Measurements from ENCODE around the gene CTXN1.
"Not testable (repeated sequence)": the region's sequence is repeated elsewhere in the genome, so short reads cannot be mapped to it uniquely, and the experiment has no call there.

The CTXN1 gene

GRCh38 chr19:7897292-7897691 lies 28.6 kb downstream of the CTXN1 start:
- Histone ChIP-seq H3K9me3 (ENCODE audit: control insufficient read depth, insufficient read depth, low read length) (no peaks in the 10 kb centered on the region), H3K36me3 (ENCODE audit: control insufficient read depth, insufficient read depth, low read length) (no peaks in the 10 kb centered on the region), H3K4me3 (ENCODE audit: low read length) (no peak overlapping the region), H3K27ac (ENCODE audit: low read length) (no peak overlapping the region), H3K4me1 (ENCODE audit: control insufficient read depth, insufficient read depth, low read length) (no peaks in the 10 kb centered on the region), H3K27me3 (ENCODE audit: control insufficient read depth, insufficient read depth, low read length) (no peaks in the 10 kb centered on the region)
- WGBS (ENCODE audit: insufficient coverage, insufficient read length): no CpG with 5 or more reads among the region's 11 CpGs
- no peak for DNase-seq (ENCODE audit: low read depth, low spot score)

- WGBS (ENCODE audit: insufficient coverage, insufficient read length): no CpG with 5 or more reads among the region's 13 CpGs
- H3K36me3 ChIP-seq (ENCODE audit: control insufficient read depth, insufficient read depth, low read length): no peaks in the 10 kb centered on the region
- no peak overlapping the region for H3K27ac ChIP-seq (ENCODE audit: low read length)
- H3K4me1 ChIP-seq (ENCODE audit: control insufficient read depth, insufficient read depth, low read length): no peaks in the 10 kb centered on the region
- H3K4me3 ChIP-seq (ENCODE audit: low read length): no peak overlapping the region
- no peak for DNase-seq (ENCODE audit: low read depth, low spot score)
- no peaks in the 10 kb centered on the region for H3K9me3 ChIP-seq (ENCODE audit: control insufficient read depth, insufficient read depth, low read length)
- H3K27me3 ChIP-seq (ENCODE audit: control insufficient read depth, insufficient read depth, low read length): no peaks in the 10 kb centered on the region
Observed at GRCh38 chr19:7895565-7895964, 30.4 kb downstream of the CTXN1 start.

GRCh38 chr19:7894612-7895309 lies 31.2 kb downstream of the CTXN1 start:
- Histone ChIP-seq H3K27ac (ENCODE audit: low read length) (no peak overlapping the region), H3K27me3 (ENCODE audit: control insufficient read depth, insufficient read depth, low read length) (no peaks in the 10 kb centered on the region), H3K4me3 (ENCODE audit: low read length) (no peak overlapping the region), H3K9me3 (ENCODE audit: control insufficient read depth, insufficient read depth, low read length) (no peaks in the 10 kb centered on the region), H3K36me3 (ENCODE audit: control insufficient read depth, insufficient read depth, low read length) (no peaks in the 10 kb centered on the region), H3K4me1 (ENCODE audit: control insufficient read depth, insufficient read depth, low read length) (no peaks in the 10 kb centered on the region)
- DNase-seq (ENCODE audit: low read depth, low spot score): no peak
- no CpG with 5 or more reads among the region's 18 CpGs for WGBS (ENCODE audit: insufficient coverage, insufficient read length)

- not testable (repeated sequence) for H3K27ac ChIP-seq (ENCODE audit: low read length); DNase-seq (ENCODE audit: low read depth, low spot score); H3K4me3 ChIP-seq (ENCODE audit: low read length); H3K36me3 ChIP-seq (ENCODE audit: control insufficient read depth, insufficient read depth, low read length); H3K4me1 ChIP-seq (ENCODE audit: control insufficient read depth, insufficient read depth, low read length); H3K27me3 ChIP-seq (ENCODE audit: control insufficient read depth, insufficient read depth, low read length); H3K9me3 ChIP-seq (ENCODE audit: control insufficient read depth, insufficient read depth, low read length)
- WGBS (ENCODE audit: insufficient coverage, insufficient read length): no CpG with 5 or more reads among the region's 18 CpGs
Observed at GRCh38 chr19:7893362-7894101, 32.4 kb downstream of the CTXN1 start.

- WGBS (ENCODE audit: insufficient coverage, insufficient read length): no CpG with 5 or more reads among the region's 8 CpGs
- H3K36me3 ChIP-seq (ENCODE audit: control insufficient read depth, insufficient read depth, low read length): no peaks in the 10 kb centered on the region
- H3K27ac ChIP-seq (ENCODE audit: low read length): no peak overlapping the region
- no peaks in the 10 kb centered on the region for H3K4me1 ChIP-seq (ENCODE audit: control insufficient read depth, insufficient read depth, low read length)
- no peaks in the 10 kb centered on the region for H3K9me3 ChIP-seq (ENCODE audit: control insufficient read depth, insufficient read depth, low read length)
- DNase-seq (ENCODE audit: low read depth, low spot score): no peak
- no peaks in the 10 kb centered on the region for H3K27me3 ChIP-seq (ENCODE audit: control insufficient read depth, insufficient read depth, low read length)
- H3K4me3 ChIP-seq (ENCODE audit: low read length): peak overlapping the region; percentile 74; the same call in 1 of the 2 replicates
Observed at GRCh38 chr19:7888826-7889217, 37.1 kb downstream of the CTXN1 start.

GRCh38 chr19:7888145-7888825 lies 37.6 kb downstream of the CTXN1 start, which contains the start of gene LRRC8E:
Gene LRRC8E, plus strand, starts transcription at chr19:7888510. Its CDS starts 7,094 bp downstream, at chr19:7895604.
- Histone ChIP-seq H3K4me3 (ENCODE audit: low read length) (peak within 1 kb of the TSS; percentile 74), H3K36me3 (ENCODE audit: control insufficient read depth, insufficient read depth, low read length) (no peaks in the 10 kb centered on the region), H3K27me3 (ENCODE audit: control insufficient read depth, insufficient read depth, low read length) (no peaks in the 10 kb centered on the region), H3K9me3 (ENCODE audit: control insufficient read depth, insufficient read depth, low read length) (no peaks in the 10 kb centered on the region), H3K27ac (ENCODE audit: low read length) (no peak within 1 kb of the TSS), H3K4me1 (ENCODE audit: control insufficient read depth, insufficient read depth, low read length) (no peaks in the 10 kb centered on the region)
- DNase-seq (ENCODE audit: low read depth, low spot score): no peak
- no CpG with 5 or more reads among the region's 53 CpGs for WGBS (ENCODE audit: insufficient coverage, insufficient read length)

- Histone ChIP-seq H3K9me3 (ENCODE audit: control insufficient read depth, insufficient read depth, low read length) (no peaks in the 10 kb centered on the region), H3K4me3 (ENCODE audit: low read length) (no peak overlapping the region), H3K27ac (ENCODE audit: low read length) (no peak overlapping the region), H3K27me3 (ENCODE audit: control insufficient read depth, insufficient read depth, low read length) (no peaks in the 10 kb centered on the region), H3K36me3 (ENCODE audit: control insufficient read depth, insufficient read depth, low read length) (no peaks in the 10 kb centered on the region), H3K4me1 (ENCODE audit: control insufficient read depth, insufficient read depth, low read length) (no peaks in the 10 kb centered on the region)
- no peak for DNase-seq (ENCODE audit: low read depth, low spot score)
- WGBS (ENCODE audit: insufficient coverage, insufficient read length): no CpG with 5 or more reads among the region's 16 CpGs
Observed at GRCh38 chr19:7887408-7888144, 38.4 kb downstream of the CTXN1 start.

- no peak overlapping the region for H3K27ac ChIP-seq (ENCODE audit: low read length)
- no peaks in the 10 kb centered on the region for H3K27me3 ChIP-seq (ENCODE audit: control insufficient read depth, insufficient read depth, low read length)
- H3K4me1 ChIP-seq (ENCODE audit: control insufficient read depth, insufficient read depth, low read length): no peaks in the 10 kb centered on the region
- DNase-seq (ENCODE audit: low read depth, low spot score): no peak
- H3K9me3 ChIP-seq (ENCODE audit: control insufficient read depth, insufficient read depth, low read length): no peaks in the 10 kb centered on the region
- WGBS (ENCODE audit: insufficient coverage, insufficient read length): no CpG with 5 or more reads among the region's 8 CpGs
- H3K4me3 ChIP-seq (ENCODE audit: low read length): no peak overlapping the region
- no peaks in the 10 kb centered on the region for H3K36me3 ChIP-seq (ENCODE audit: control insufficient read depth, insufficient read depth, low read length)
Observed at GRCh38 chr19:7885818-7886217, 40.1 kb downstream of the CTXN1 start.

GRCh38 chr19:7883796-7884570 lies 42.0 kb downstream of the CTXN1 start:
- no peaks in the 10 kb centered on the region for H3K9me3 ChIP-seq (ENCODE audit: control insufficient read depth, insufficient read depth, low read length)
- DNase-seq (ENCODE audit: low read depth, low spot score): no peak
- H3K4me1 ChIP-seq (ENCODE audit: control insufficient read depth, insufficient read depth, low read length): no peaks in the 10 kb centered on the region
- H3K27me3 ChIP-seq (ENCODE audit: control insufficient read depth, insufficient read depth, low read length): no peaks in the 10 kb centered on the region
- no CpG with 5 or more reads among the region's 2 CpGs for WGBS (ENCODE audit: insufficient coverage, insufficient read length)
- H3K4me3 ChIP-seq (ENCODE audit: low read length): no peak overlapping the region
- no peaks in the 10 kb centered on the region for H3K36me3 ChIP-seq (ENCODE audit: control insufficient read depth, insufficient read depth, low read length)
- H3K27ac ChIP-seq (ENCODE audit: low read length): no peak overlapping the region

All from iPS DF 6.9 (cell line).